ENCODE data around the gene CHRND. TPM values are rescaled to one million over a fixed set of nuclear protein-coding genes. Genes with fewer than 3 reads are reported as not detected.
A peak's percentile ranks its signal among the peaks of the same experiment; 100 is the strongest.

CHRND gene
- total and polyA plus RNA-seq, 2 of the 8 experiments (the other 6 are each of a cell fraction or from before 2014, with no cell fraction given) = 0.24 TPM; not detected in 1

- TF ChIP-seq ATF2 (IDR thresholded peaks at IDR 0.05; ENCODE audit: low read length) (peak; percentile 10; the same call in 1 of the 2 replicates), GABPA (IDR thresholded peaks at IDR 0.05; ENCODE audit: borderline replicate concordance, insufficient read depth, low read length) (peak; percentile 100), SAP30 (IDR thresholded peaks at IDR 0.05; ENCODE audit: insufficient read depth, insufficient replicate concordance, low read length) (peak; percentile 54), SP2 (IDR thresholded peaks at IDR 0.05; ENCODE audit: low read length) (no peak), TAF7 (optimal IDR thresholded peaks at IDR 0.05; ENCODE audit: borderline replicate concordance, low read depth, low read length) (peak; percentile 92), CBX5 (IDR thresholded peaks at IDR 0.05; ENCODE audit: low read depth, low read length) (no peak), BACH1 (IDR thresholded peaks at IDR 0.05; ENCODE audit: low read length) (no peak), POLR2A (IDR thresholded peaks at IDR 0.05; ENCODE audit: control extremely low read depth in 1 of 2, low read depth in 2 of 2, low read length in 2 of 2) (peak; percentile 89 to 98), USF2 (IDR thresholded peaks at IDR 0.05; ENCODE audit: low read length) (no peak), TBP (IDR thresholded peaks at IDR 0.05; ENCODE audit: low read depth, low read length) (peak; percentile 92), CHD1 (IDR thresholded peaks at IDR 0.05; ENCODE audit: low read depth, low read length) (no peak), BRCA1 (IDR thresholded peaks at IDR 0.05; ENCODE audit: low read depth, low read length) (no peak), KDM4A (IDR thresholded peaks at IDR 0.05; ENCODE audit: low read depth, low read length, severe bottlenecking) (peak; percentile 32), HDAC6 (IDR thresholded peaks at IDR 0.05; ENCODE audit: low read depth, low read length) (no peak), NANOG (IDR thresholded peaks at IDR 0.05; ENCODE audit: insufficient read depth, low read depth, low read length, poor library complexity, severe bottlenecking) (peak; percentile 24), MAX (IDR thresholded peaks at IDR 0.05) (peak; percentile 94), YY1 (IDR thresholded peaks at IDR 0.05; ENCODE audit: low read depth, low read length) (peak; percentile 62; the same call in 1 of the 2 replicates), RAD21 (IDR thresholded peaks at IDR 0.05 in 1 of 2, conservative IDR thresholded peaks at IDR 0.05 in 1 of 2; ENCODE audit: low read depth in 2 of 2, low read length in 2 of 2) (no peak), EGR1 (IDR thresholded peaks at IDR 0.05; ENCODE audit: borderline replicate concordance, low read depth, low read length) (peak; percentile 74; the same call in 1 of the 2 replicates), TCF12 (IDR thresholded peaks at IDR 0.05; ENCODE audit: low read depth, low read length) (peak; percentile 68; the same call in 1 of the 2 replicates)
Observed at GRCh38 chr2:232550354-232551249, 24.6 kb downstream of the CHRND start, which contains the start of the genes EIF4E2 and TIGD1 (continued).
